ENCODE results near the gene CDK5RAP3.

CDK5RAP3 gene

GRCh38 chr17:47997586-47997985 is 26.7 kb downstream of the CDK5RAP3 start:
- TF ChIP-seq EZH2phosphoT487 (IDR thresholded peaks at IDR 0.05; ENCODE audit: borderline replicate concordance) (no peak), CTCF (conservative IDR thresholded peaks at IDR 0.05; ENCODE audit: low read length) (no peak)

GRCh38 chr17:47998044-47998443 is 27.1 kb downstream of the CDK5RAP3 start:
- no peak overlapping the region for H3K4me3 ChIP-seq (ENCODE audit: low read length, poor library complexity, severe bottlenecking)
- H4K20me1 ChIP-seq (ENCODE audit: insufficient read depth, low read length, poor library complexity, severe bottlenecking), result no peaks in the 10 kb centered on the region
- H3K9me2 ChIP-seq (replicated peaks; ENCODE audit: low read depth, low read length), result no peaks in the 10 kb centered on the region
- no peak overlapping the region for H3K9ac ChIP-seq (ENCODE audit: low read depth, low read length, poor library complexity, severe bottlenecking)
- H3K27me3 ChIP-seq (ENCODE audit: insufficient read depth, low read length, poor library complexity, severe bottlenecking), result no peaks in the 10 kb centered on the region
- no peaks in the 10 kb centered on the region for H3K36me3 ChIP-seq (ENCODE audit: insufficient read depth, low read length)
- no peaks in the 10 kb centered on the region for H3K9me3 ChIP-seq (ENCODE audit: insufficient read depth, low read depth, low read length)
- H3F3A ChIP-seq (ENCODE audit: low read depth), result no peaks in the 10 kb centered on the region
- peaks cover 17% of the 10 kb centered on the region for H3K4me1 ChIP-seq (ENCODE audit: insufficient read depth, low read length, poor library complexity, severe bottlenecking)
- no peaks in the 10 kb centered on the region for H3K79me2 ChIP-seq (ENCODE audit: insufficient read depth, low read length)
- H2AFZ ChIP-seq (ENCODE audit: low read length), result no peak overlapping the region
- no peak for TF ChIP-seq CTCF (conservative IDR thresholded peaks at IDR 0.05; ENCODE audit: low read length)
- no peak for TF ChIP-seq EZH2phosphoT487 (IDR thresholded peaks at IDR 0.05; ENCODE audit: borderline replicate concordance)
- no peak overlapping the region for H3K4me2 ChIP-seq (ENCODE audit: low read depth, low read length, poor library complexity, severe bottlenecking)

More at GRCh38 chr17:47997586-47997985, 26.7 kb downstream of the CDK5RAP3 start:
- no peak overlapping the region for H3K9ac ChIP-seq (ENCODE audit: low read depth, low read length, poor library complexity, severe bottlenecking)
- H3K27me3 ChIP-seq (ENCODE audit: insufficient read depth, low read length, poor library complexity, severe bottlenecking), result no peaks in the 10 kb centered on the region
- H3K79me2 ChIP-seq (ENCODE audit: insufficient read depth, low read length), result no peaks in the 10 kb centered on the region
- H3K9me3 ChIP-seq (ENCODE audit: insufficient read depth, low read depth, low read length), result no peaks in the 10 kb centered on the region
- no peaks in the 10 kb centered on the region for H3K9me2 ChIP-seq (replicated peaks; ENCODE audit: low read depth, low read length)
- no peaks in the 10 kb centered on the region for H3K36me3 ChIP-seq (ENCODE audit: insufficient read depth, low read length)
- no peak overlapping the region for H2AFZ ChIP-seq (ENCODE audit: low read length)
- no peak overlapping the region for H3K4me3 ChIP-seq (ENCODE audit: low read length, poor library complexity, severe bottlenecking)
- no peaks in the 10 kb centered on the region for H4K20me1 ChIP-seq (ENCODE audit: insufficient read depth, low read length, poor library complexity, severe bottlenecking)
- H3K4me2 ChIP-seq (ENCODE audit: low read depth, low read length, poor library complexity, severe bottlenecking), result no peak overlapping the region
- peaks cover 12% of the 10 kb centered on the region for H3K4me1 ChIP-seq (ENCODE audit: insufficient read depth, low read length, poor library complexity, severe bottlenecking)
- H3F3A ChIP-seq (ENCODE audit: low read depth), result no peaks in the 10 kb centered on the region

GRCh38 chr17:47999582-47999981 is 28.7 kb downstream of the CDK5RAP3 start:
- no peaks in the 10 kb centered on the region for H4K20me1 ChIP-seq (ENCODE audit: insufficient read depth, low read length, poor library complexity, severe bottlenecking)
- TF ChIP-seq EZH2phosphoT487 (IDR thresholded peaks at IDR 0.05; ENCODE audit: borderline replicate concordance) (no peak), CTCF (conservative IDR thresholded peaks at IDR 0.05; ENCODE audit: low read length) (no peak; the same call in 1 of the 2 replicates)
- H3K9me2 ChIP-seq (replicated peaks; ENCODE audit: low read depth, low read length), result no peaks in the 10 kb centered on the region
- no peaks in the 10 kb centered on the region for H3K36me3 ChIP-seq (ENCODE audit: insufficient read depth, low read length)
- H3K79me2 ChIP-seq (ENCODE audit: insufficient read depth, low read length), result no peaks in the 10 kb centered on the region
- no peak overlapping the region for H3K9ac ChIP-seq (ENCODE audit: low read depth, low read length, poor library complexity, severe bottlenecking)
- no peaks in the 10 kb centered on the region for H3K27me3 ChIP-seq (ENCODE audit: insufficient read depth, low read length, poor library complexity, severe bottlenecking)
- no peaks in the 10 kb centered on the region for H3F3A ChIP-seq (ENCODE audit: low read depth)
- H3K4me2 ChIP-seq (ENCODE audit: low read depth, low read length, poor library complexity, severe bottlenecking), result no peak overlapping the region
- H3K4me3 ChIP-seq (ENCODE audit: low read length, poor library complexity, severe bottlenecking), result no peak overlapping the region
- peaks cover 24% of the 10 kb centered on the region for H3K4me1 ChIP-seq (ENCODE audit: insufficient read depth, low read length, poor library complexity, severe bottlenecking)
- H3K9me3 ChIP-seq (ENCODE audit: insufficient read depth, low read depth, low read length), result no peaks in the 10 kb centered on the region
- H2AFZ ChIP-seq (ENCODE audit: low read length), result peak overlapping the region; percentile 4; the same call in 1 of the 2 replicates

All from Loucy (cell line).